MCF 10A (cell line): ENCODE data around the gene SLN. TPM values are rescaled to one million over a fixed set of nuclear protein-coding genes. Genes with fewer than 3 reads are reported as not detected.

Experiments used
- BruUV-seq: library from RNA; stranded (reverse); fragments of 400-500 nt; replicated peaks from 2 replicates; lab custom pipeline; 2021; lab: Mats Ljungman, UMichigan
- CTCF ChIA-PET: fragments of 300-600 bp; sonication (Branson Sonifier 250); formaldehyde crosslinking; extraction: SDS; loops from one replicate; lab custom pipeline; 2021; ENCODE audit warnings: antibody characterized with exemption, inconsistent platforms; lab: Yijun Ruan, JAX
- POLR2A ChIA-PET: fragments of 300-600, 350-650 bp; sonication (Branson Sonifier 250); formaldehyde crosslinking; extraction: SDS; loops from one replicate; lab custom pipeline; 2020; ENCODE audit warnings: antibody characterized with exemption, inconsistent platforms; lab: Yijun Ruan, JAX
- DNase-seq: peaks from one replicate; pipeline ENCODE4 v3.0.0-alpha.2; 2018; ENCODE audit not compliant: unreplicated experiment
- H3K27ac Mint-ChIP-seq: one replicate; pipeline ENCODE4 v1.8.0; 2022; ENCODE audit warnings: mild to moderate bottlenecking, low read depth, mixed read lengths; ENCODE audit not compliant: unreplicated experiment
- H3K27me3 Mint-ChIP-seq: one replicate; pipeline ENCODE4 v1.8.0; 2022; ENCODE audit warnings: mixed read lengths; ENCODE audit not compliant: insufficient read depth, unreplicated experiment
- H3K36me3 Mint-ChIP-seq: one replicate; pipeline ENCODE4 v1.8.0; 2022; ENCODE audit warnings: mild to moderate bottlenecking, moderate library complexity, mixed read lengths; ENCODE audit not compliant: insufficient read depth, unreplicated experiment
- H3K4me1 Mint-ChIP-seq: one replicate; pipeline ENCODE4 v1.8.0; 2022; ENCODE audit warnings: mixed read lengths; ENCODE audit not compliant: insufficient read depth, unreplicated experiment
- H3K4me3 Mint-ChIP-seq: one replicate; pipeline ENCODE4 v1.8.0; 2022; ENCODE audit warnings: mild to moderate bottlenecking, moderate library complexity, mixed read lengths; ENCODE audit not compliant: unreplicated experiment
- H3K9me3 Mint-ChIP-seq: one replicate; pipeline ENCODE4 v1.8.0; 2022; ENCODE audit warnings: mixed read lengths; ENCODE audit not compliant: unreplicated experiment
- CTCF ChIP-seq: fragments of 200-600 bp; IDR thresholded peaks from one replicate; pipeline ENCODE4 v1.8.0; 2022; ENCODE audit warnings: antibody characterized with exemption, mild to moderate bottlenecking; ENCODE audit not compliant: unreplicated experiment
- intact Hi-C: fragments of 100-400 bp; cut with micrococcal nuclease; formaldehyde crosslinking; loops from 2 replicates; pipeline ENCODE4 v1.14.1; 2022
- total RNA-seq: library from RNA; stranded (reverse); gene quantifications from 2 replicates; pipeline ENCODE4 v1.2.3, GENCODE V29; 2022

Gene SLN
- total RNA-seq, 1 experiment from 2014 or later: not detected

- BruUV-seq: no TSS peak
- Mint-ChIP-seq H3K27ac (no peak overlapping the region), H3K27me3 (peaks cover 12% of the 10 kb centered on the region), H3K9me3 (no peaks in the 10 kb centered on the region), H3K36me3 (no peaks in the 10 kb centered on the region), H3K4me1 (no peaks in the 10 kb centered on the region), H3K4me3 (no peak overlapping the region)
- no peak for DNase-seq
- ChIA-PET POLR2A (no interaction called here), CTCF (no interaction called here)
- intact Hi-C loops: no loop called here
- TF ChIP-seq CTCF: no peak
These were observed 33.3 kb downstream of the SLN start for GRCh38 chr11:107678632-107678971.

- ChIA-PET CTCF (interaction anchor here (1.0 kb wide), 2 partner anchors 11 to 115 kb away, joined by 3 to 4 read pairs; no protein-coding TSS in a partner anchor), POLR2A (no interaction called here)
- no peak for TF ChIP-seq CTCF
- intact Hi-C loops: no loop called here
- BruUV-seq: no TSS peak
- no peak overlapping the region for H3K4me3 Mint-ChIP-seq
- H3K27ac Mint-ChIP-seq: no peak overlapping the region
- peaks cover 11% of the 10 kb centered on the region for H3K27me3 Mint-ChIP-seq
- H3K9me3 Mint-ChIP-seq: no peaks in the 10 kb centered on the region
- no peak for DNase-seq
- no peaks in the 10 kb centered on the region for H3K36me3 Mint-ChIP-seq
- no peaks in the 10 kb centered on the region for H3K4me1 Mint-ChIP-seq
These were observed 33.8 kb downstream of the SLN start for GRCh38 chr11:107677924-107678631.

- intact Hi-C loops: no loop called here
- DNase-seq: no peak
- Mint-ChIP-seq H3K9me3 (no peaks in the 10 kb centered on the region), H3K27ac (no peak overlapping the region), H3K36me3 (no peaks in the 10 kb centered on the region), H3K4me3 (no peak overlapping the region), H3K27me3 (no peaks in the 10 kb centered on the region), H3K4me1 (no peaks in the 10 kb centered on the region)
- ChIA-PET CTCF (no interaction called here), POLR2A (interaction anchor here (0.6 kb wide), 1 partner anchor 49 kb away, joined by 3 read pairs; no protein-coding TSS in a partner anchor)
- no TSS peak for BruUV-seq
- no peak for TF ChIP-seq CTCF
These were observed 35.4 kb downstream of the SLN start for GRCh38 chr11:107676336-107677057.

- BruUV-seq: no TSS peak
- Mint-ChIP-seq H3K27ac (no peak overlapping the region), H3K36me3 (no peaks in the 10 kb centered on the region), H3K4me1 (no peaks in the 10 kb centered on the region), H3K4me3 (no peak overlapping the region), H3K27me3 (no peaks in the 10 kb centered on the region), H3K9me3 (no peaks in the 10 kb centered on the region)
- DNase-seq: no peak
- intact Hi-C loops: no loop called here
- no peak for TF ChIP-seq CTCF
- POLR2A ChIA-PET: no interaction called here
- CTCF ChIA-PET: interaction anchor here (0.6 kb wide), 1 partner anchor 136 kb away, joined by 6 read pairs; no protein-coding TSS in a partner anchor
These were observed 36.0 kb downstream of the SLN start for GRCh38 chr11:107675902-107676301.
